ENCODE results near the gene GEMIN4. TPM values are rescaled to one million over a fixed set of nuclear protein-coding genes. Genes with fewer than 3 reads are reported as not detected.
"Not testable (repeated sequence)": the region's sequence is repeated elsewhere in the genome, so short reads cannot be mapped to it uniquely, and the experiment has no call there.

The GEMIN4 gene
- total RNA-seq, 1 donor from 2014 or later = 12.6 TPM

DNA sequence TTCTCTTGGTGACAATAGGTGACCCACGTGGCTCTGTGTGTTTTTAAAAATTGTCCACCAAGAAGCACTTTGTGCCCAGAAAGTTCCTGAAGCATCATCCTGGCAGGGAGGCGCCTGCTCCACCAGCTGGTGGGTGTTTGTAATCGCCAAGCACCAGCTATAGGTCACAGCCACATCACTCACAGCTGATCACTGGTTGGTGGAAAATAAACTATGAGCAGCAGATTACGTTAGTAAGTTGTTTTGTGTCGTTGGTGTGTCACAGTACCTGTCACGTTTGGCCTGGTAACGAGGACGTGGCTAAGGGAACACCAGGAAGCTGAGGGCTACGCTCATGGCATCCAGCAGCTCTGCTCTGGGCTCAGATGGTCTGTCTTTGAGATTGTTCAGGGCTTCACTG is 40.2 kb upstream of the GEMIN4 start:
- peaks cover 15% of the 10 kb centered on the region for H3K4me1 Mint-ChIP-seq (ENCODE audit: low read depth)
- no peaks in the 10 kb centered on the region for H3K9me3 Mint-ChIP-seq (ENCODE audit: low read depth)
- TF ChIP-seq, protein P1, sequence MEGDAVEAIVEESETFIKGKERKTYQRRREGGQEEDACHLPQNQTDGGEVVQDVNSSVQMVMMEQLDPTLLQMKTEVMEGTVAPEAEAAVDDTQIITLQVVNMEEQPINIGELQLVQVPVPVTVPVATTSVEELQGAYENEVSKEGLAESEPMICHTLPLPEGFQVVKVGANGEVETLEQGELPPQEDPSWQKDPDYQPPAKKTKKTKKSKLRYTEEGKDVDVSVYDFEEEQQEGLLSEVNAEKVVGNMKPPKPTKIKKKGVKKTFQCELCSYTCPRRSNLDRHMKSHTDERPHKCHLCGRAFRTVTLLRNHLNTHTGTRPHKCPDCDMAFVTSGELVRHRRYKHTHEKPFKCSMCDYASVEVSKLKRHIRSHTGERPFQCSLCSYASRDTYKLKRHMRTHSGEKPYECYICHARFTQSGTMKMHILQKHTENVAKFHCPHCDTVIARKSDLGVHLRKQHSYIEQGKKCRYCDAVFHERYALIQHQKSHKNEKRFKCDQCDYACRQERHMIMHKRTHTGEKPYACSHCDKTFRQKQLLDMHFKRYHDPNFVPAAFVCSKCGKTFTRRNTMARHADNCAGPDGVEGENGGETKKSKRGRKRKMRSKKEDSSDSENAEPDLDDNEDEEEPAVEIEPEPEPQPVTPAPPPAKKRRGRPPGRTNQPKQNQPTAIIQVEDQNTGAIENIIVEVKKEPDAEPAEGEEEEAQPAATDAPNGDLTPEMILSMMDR (IDR thresholded peaks at IDR 0.05) = no peak
- peaks cover 11% of the 10 kb centered on the region for H3K36me3 Mint-ChIP-seq (ENCODE audit: low read depth)
- no peak overlapping the region for H3K27ac Mint-ChIP-seq (ENCODE audit: unreplicated experiment)
- DNase-seq (ENCODE audit: low spot score) = peak; percentile 14
- no peak overlapping the region for H3K4me3 Mint-ChIP-seq (ENCODE audit: unreplicated experiment)
- H3K27me3 Mint-ChIP-seq (ENCODE audit: low read depth) = no peaks in the 10 kb centered on the region

GRCh38 chr17:791829-792228 is 39.8 kb upstream of the GEMIN4 start:
- TF ChIP-seq, protein P1 (IDR thresholded peaks at IDR 0.05) = no peak
- peak; percentile 89 for DNase-seq (ENCODE audit: low spot score)
- Mint-ChIP-seq H3K4me3 (ENCODE audit: unreplicated experiment) (no peak overlapping the region), H3K27me3 (ENCODE audit: low read depth) (no peaks in the 10 kb centered on the region), H3K9me3 (ENCODE audit: low read depth) (no peaks in the 10 kb centered on the region), H3K36me3 (ENCODE audit: low read depth) (peaks cover 8% of the 10 kb centered on the region), H3K4me1 (ENCODE audit: low read depth) (peaks cover 15% of the 10 kb centered on the region), H3K27ac (ENCODE audit: unreplicated experiment) (no peak overlapping the region)

DNA sequence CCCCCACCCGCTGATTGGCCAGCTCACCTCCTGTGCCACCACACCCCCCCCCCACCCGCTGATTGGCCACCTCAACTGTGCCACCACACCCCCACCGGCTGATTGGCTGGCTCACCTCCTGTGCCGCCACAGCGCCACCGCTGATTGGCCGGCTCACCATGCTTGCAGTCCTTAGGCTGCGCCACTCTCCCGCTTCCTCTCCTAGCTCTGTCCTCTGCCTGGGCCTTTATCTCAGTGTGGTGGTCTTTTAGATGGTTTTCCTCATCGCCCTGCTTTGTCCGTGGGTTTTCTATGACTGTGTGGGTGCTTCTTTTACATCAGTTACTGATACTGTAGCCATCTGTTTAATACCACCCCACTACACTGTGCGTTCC is 38.8 kb upstream of the GEMIN4 start:
- not testable (repeated sequence) for H3K27me3 Mint-ChIP-seq (ENCODE audit: low read depth); H3K36me3 Mint-ChIP-seq (ENCODE audit: low read depth); H3K4me3 Mint-ChIP-seq (ENCODE audit: unreplicated experiment); H3K9me3 Mint-ChIP-seq (ENCODE audit: low read depth); H3K27ac Mint-ChIP-seq (ENCODE audit: unreplicated experiment)
- peak; percentile 58 for DNase-seq (ENCODE audit: low spot score)
- H3K4me1 Mint-ChIP-seq (ENCODE audit: low read depth) = peaks cover 15% of the 10 kb centered on the region

DNA sequence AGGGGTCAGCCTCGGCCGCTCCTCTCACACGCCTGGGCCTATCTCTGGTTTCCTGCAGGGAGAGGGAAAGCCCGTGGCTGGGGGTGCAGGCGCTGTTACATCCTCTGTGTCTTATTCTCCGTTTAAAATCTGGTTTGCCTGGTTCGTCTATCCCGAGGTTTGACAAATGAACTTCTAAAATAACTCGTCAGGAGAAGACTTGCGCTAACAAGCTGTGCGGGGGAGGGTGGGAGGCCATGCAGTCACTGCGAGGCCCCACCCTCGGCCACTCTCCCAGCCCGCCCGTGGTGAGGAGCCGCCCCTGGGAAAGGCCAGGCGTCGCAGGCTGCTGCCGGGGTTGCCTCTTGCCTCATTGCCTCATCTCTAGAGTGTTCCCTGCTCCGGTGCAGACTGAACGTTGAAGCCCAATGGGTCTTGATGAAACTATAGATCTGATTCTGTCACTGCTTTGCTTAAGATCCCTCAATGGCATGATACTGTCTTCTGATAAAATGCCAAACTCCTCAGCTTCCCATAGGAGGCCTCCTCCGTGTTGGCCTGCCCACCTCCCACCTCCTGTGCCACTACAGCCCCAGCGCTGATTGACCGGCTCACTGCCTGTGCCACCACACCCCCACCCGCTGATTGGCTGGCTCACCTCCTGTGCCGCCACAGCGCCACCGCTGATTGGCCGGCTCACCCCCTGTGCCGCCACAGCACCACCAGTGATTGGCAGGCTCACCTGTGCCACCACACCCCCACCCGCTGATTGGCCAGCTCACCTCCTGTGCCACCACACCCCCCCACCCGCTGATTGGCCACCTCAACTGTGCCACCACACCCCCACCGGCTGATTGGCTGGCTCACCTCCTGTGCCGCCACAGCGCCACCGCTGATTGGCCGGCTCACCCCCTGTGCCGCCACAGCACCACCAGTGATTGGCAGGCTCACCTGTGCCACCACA is 38.1 kb upstream of the GEMIN4 start:
- H3K27me3 Mint-ChIP-seq (ENCODE audit: low read depth); H3K4me3 Mint-ChIP-seq (ENCODE audit: unreplicated experiment); H3K36me3 Mint-ChIP-seq (ENCODE audit: low read depth); H3K9me3 Mint-ChIP-seq (ENCODE audit: low read depth); H3K27ac Mint-ChIP-seq (ENCODE audit: unreplicated experiment): not testable (repeated sequence)
- peak; percentile 79 for DNase-seq (ENCODE audit: low spot score)
- peaks cover 12% of the 10 kb centered on the region for H3K4me1 Mint-ChIP-seq (ENCODE audit: low read depth)

DNA sequence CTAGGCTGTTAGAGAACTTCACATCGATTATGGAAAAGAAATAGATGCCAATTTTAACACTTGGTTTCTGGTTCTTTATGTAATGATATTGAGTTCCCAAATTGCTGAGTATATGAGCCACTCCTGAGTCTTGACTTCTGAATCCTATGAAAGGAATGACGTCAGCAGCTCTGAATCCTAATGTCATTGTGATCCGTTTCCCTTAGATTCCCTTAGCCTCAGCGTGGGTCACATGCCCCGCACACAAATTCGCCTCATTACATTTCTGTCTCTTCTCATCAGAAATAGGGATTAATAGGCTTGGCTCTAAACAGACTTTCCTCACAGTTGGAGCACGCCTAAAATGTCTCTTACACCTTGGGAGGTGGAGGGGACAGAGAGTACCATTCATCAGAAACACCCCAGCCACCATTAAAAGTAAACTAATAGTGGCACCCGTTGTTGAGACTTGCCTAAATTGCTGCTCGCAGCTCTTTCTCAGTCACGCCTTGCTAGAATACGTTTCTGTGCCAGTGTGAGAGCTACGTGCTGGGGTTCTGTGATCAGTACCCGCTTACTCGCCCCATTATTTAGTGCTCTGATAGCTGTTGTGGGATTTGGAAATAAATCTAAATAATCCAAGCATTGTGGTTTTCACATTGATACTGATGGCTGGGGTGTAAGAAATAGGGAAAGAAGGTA is 37.2 kb upstream of the GEMIN4 start:
- Mint-ChIP-seq H3K36me3 (ENCODE audit: low read depth) (peaks cover 2% of the 10 kb centered on the region), H3K27ac (ENCODE audit: unreplicated experiment) (peak overlapping the region; percentile 45), H3K4me1 (ENCODE audit: low read depth) (peaks cover 9% of the 10 kb centered on the region), H3K27me3 (ENCODE audit: low read depth) (no peaks in the 10 kb centered on the region), H3K4me3 (ENCODE audit: unreplicated experiment) (no peak overlapping the region), H3K9me3 (ENCODE audit: low read depth) (no peaks in the 10 kb centered on the region)
- TF ChIP-seq, protein P1 (IDR thresholded peaks at IDR 0.05) = no peak
- DNase-seq (ENCODE audit: low spot score) = no peak

- peaks cover 2% of the 10 kb centered on the region for H3K36me3 Mint-ChIP-seq (ENCODE audit: low read depth)
- no peak for DNase-seq (ENCODE audit: low spot score)
- no peak overlapping the region for H3K4me3 Mint-ChIP-seq (ENCODE audit: unreplicated experiment)
- H3K4me1 Mint-ChIP-seq (ENCODE audit: low read depth) = peaks cover 11% of the 10 kb centered on the region
- H3K27me3 Mint-ChIP-seq (ENCODE audit: low read depth) = no peaks in the 10 kb centered on the region
- H3K27ac Mint-ChIP-seq (ENCODE audit: unreplicated experiment) = no peak overlapping the region
- TF ChIP-seq, protein P1 (IDR thresholded peaks at IDR 0.05) = no peak
- no peaks in the 10 kb centered on the region for H3K9me3 Mint-ChIP-seq (ENCODE audit: low read depth)
Measured at GRCh38 chr17:788551-788950, 36.5 kb upstream of the GEMIN4 start.
